Gastrocnemius medialis (tissue), 4 donors: ENCODE data around the gene GPR180. TPM values are rescaled to one million over a fixed set of nuclear protein-coding genes. Genes with fewer than 3 reads are reported as not detected.

Experiments used
- ATAC-seq, 2 donors: fragments of 150-250 bp; one replicate each; pipeline ENCODE4 v1.9.1; 2016
- DNase-seq, 2 donors: peaks; one replicate each; pipeline ENCODE4 v3.0.0-alpha.2; 2019
- H3K27ac ChIP-seq, 4 donors: fragments of 200-600 bp; sonication (generic); 1 replicate in 1 of 4; 2 replicates in 3 of 4; pipeline ENCODE4 v1.5.1; 2016 to 2018; ENCODE audit warnings: mild to moderate bottlenecking in 2 of 4, moderate library complexity in 1 of 4
- H3K27me3 ChIP-seq, 3 donors: fragments of 200-600 bp; sonication (generic) in 2 of 3; 1 replicate in 1 of 3; 2 replicates in 2 of 3; pipeline versions ENCODE4 v1.5.1 to v1.6.0; 2016 to 2019; ENCODE audit warnings: mild to moderate bottlenecking in 1 of 3, moderate library complexity in 1 of 3
- H3K36me3 ChIP-seq, 2 donors: fragments of 200-600 bp; sonication (generic) in 1 of 2; one replicate each; pipeline ENCODE4 v1.5.1; 2017 to 2018
- H3K4me1 ChIP-seq, 2 donors: fragments of 200-600 bp; sonication (generic) in 1 of 2; one replicate each; pipeline ENCODE4 v1.5.1; 2016 to 2017; ENCODE audit warnings: mild to moderate bottlenecking in 2 of 2
- H3K4me3 ChIP-seq, 4 donors: fragments of 200-600 bp; sonication (generic) in 3 of 4; 1 replicate in 1 of 4; 2 replicates in 3 of 4; pipeline ENCODE4 v1.5.1; 2016 to 2019; ENCODE audit warnings: mild to moderate bottlenecking in 2 of 4
- H3K9me3 ChIP-seq, 3 donors: fragments of 200-600 bp; sonication (generic) in 2 of 3; 1 replicate in 1 of 3; 2 replicates in 2 of 3; pipeline ENCODE4 v1.5.1; 2016 to 2019
- POLR2A ChIP-seq, 2 donors: fragments of 450-650 bp; IDR thresholded peaks; one replicate each; pipeline ENCODE4 v1.6.1; 2017; ENCODE audit warnings: antibody characterized with exemption in 2 of 2, mild to moderate bottlenecking in 2 of 2, moderate library complexity in 2 of 2
- in situ Hi-C, 4 donors: fragments of 200-750 bp; cut with MboI; loops; one replicate each; pipeline versions ENCODE4 v1.15.0 to v1.8.0; 2017; ENCODE audit warnings: low sequenced_read_pairs in 4 of 4
- intact Hi-C: fragments of 100-400 bp; cut with DNase I; formaldehyde crosslinking; loops from one replicate; pipeline ENCODE4 v1.15.1; 2023; ENCODE audit warnings: low total_unique reads
- total RNA-seq, 4 donors: library from RNA; depleted of rRNA; stranded (reverse); fragments of >200 nt; gene quantifications; one replicate each; pipeline versions ENCODE4 v1.1.0 to v1.2.3, GENCODE V29; 2016
- TF ChIP-seq, protein P1 (sequence below), 5 experiments: fragments of 450-650 bp in 3 of 5; fragments of 200-600 bp in 2 of 5; sonication (generic) in 2 of 5; IDR thresholded peaks in 4 of 5; conservative IDR thresholded peaks in 1 of 5; 1 replicate in 4 of 5; 2 replicates in 1 of 5; pipeline ENCODE4 v1.5.1; 2016 to 2019; ENCODE audit warnings: antibody characterized with exemption in 5 of 5, mild to moderate bottlenecking in 3 of 5, moderate library complexity in 3 of 5

Gene GPR180
- total RNA-seq, 4 donors from 2014 or later: 3.2 to 4.8 (median 4.1) TPM

DNA sequence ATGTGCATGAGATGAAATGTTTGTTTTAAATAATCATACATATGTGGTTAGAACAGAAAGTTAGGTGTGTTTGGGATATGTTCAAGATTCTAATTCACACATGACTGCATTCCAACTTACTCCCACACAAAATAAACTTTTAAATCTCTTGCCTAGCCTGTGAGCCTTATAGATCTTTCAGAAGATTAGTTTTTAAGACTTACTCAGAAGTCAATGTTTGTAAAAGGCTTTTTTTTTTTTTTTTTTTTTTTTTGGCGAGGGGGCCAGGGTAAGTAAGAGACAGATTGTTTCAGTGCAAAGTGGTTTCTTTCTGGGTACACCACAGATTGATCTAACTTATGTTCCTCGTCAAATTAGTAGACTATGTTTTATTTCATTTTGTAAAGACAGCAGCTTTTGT is 39.1 kb downstream of the GPR180 start:
- H3K9me3 ChIP-seq: peaks cover 0 to 5% (median 0%) of the 10 kb centered on the region in 3 donors
- H3K36me3 ChIP-seq: no peaks in the 10 kb centered on the region
- in situ Hi-C loops: no loop called here
- ATAC-seq (no peak), DNase-seq (no peak)
- no peak overlapping the region for H3K27ac ChIP-seq
- TF ChIP-seq, protein P1, sequence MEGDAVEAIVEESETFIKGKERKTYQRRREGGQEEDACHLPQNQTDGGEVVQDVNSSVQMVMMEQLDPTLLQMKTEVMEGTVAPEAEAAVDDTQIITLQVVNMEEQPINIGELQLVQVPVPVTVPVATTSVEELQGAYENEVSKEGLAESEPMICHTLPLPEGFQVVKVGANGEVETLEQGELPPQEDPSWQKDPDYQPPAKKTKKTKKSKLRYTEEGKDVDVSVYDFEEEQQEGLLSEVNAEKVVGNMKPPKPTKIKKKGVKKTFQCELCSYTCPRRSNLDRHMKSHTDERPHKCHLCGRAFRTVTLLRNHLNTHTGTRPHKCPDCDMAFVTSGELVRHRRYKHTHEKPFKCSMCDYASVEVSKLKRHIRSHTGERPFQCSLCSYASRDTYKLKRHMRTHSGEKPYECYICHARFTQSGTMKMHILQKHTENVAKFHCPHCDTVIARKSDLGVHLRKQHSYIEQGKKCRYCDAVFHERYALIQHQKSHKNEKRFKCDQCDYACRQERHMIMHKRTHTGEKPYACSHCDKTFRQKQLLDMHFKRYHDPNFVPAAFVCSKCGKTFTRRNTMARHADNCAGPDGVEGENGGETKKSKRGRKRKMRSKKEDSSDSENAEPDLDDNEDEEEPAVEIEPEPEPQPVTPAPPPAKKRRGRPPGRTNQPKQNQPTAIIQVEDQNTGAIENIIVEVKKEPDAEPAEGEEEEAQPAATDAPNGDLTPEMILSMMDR (IDR thresholded peaks at IDR 0.05 in 4 of 5, conservative IDR thresholded peaks at IDR 0.05 in 1 of 5): no peak
- TF ChIP-seq POLR2A (IDR thresholded peaks at IDR 0.05): no peak
- H3K4me1 ChIP-seq: no peaks in the 10 kb centered on the region
- intact Hi-C loops: no loop called here
- no peaks in the 10 kb centered on the region for H3K27me3 ChIP-seq
- no peak overlapping the region for H3K4me3 ChIP-seq

- intact Hi-C loops (no loop called here), in situ Hi-C loops (no loop called here)
- Histone ChIP-seq H3K27me3 (no peaks in the 10 kb centered on the region), H3K4me1 (no peaks in the 10 kb centered on the region), H3K9me3 (peaks cover 0 to 5% (median 0%) of the 10 kb centered on the region in 3 donors), H3K27ac (no peak overlapping the region), H3K36me3 (no peaks in the 10 kb centered on the region), H3K4me3 (no peak overlapping the region)
- ATAC-seq (no peak), DNase-seq (no peak)
- TF ChIP-seq POLR2A (IDR thresholded peaks at IDR 0.05): no peak
- TF ChIP-seq, protein P1 (IDR thresholded peaks at IDR 0.05 in 4 of 5, conservative IDR thresholded peaks at IDR 0.05 in 1 of 5): no peak
These were observed 39.8 kb downstream of the GPR180 start for GRCh38 chr13:94641409-94641941.

DNA sequence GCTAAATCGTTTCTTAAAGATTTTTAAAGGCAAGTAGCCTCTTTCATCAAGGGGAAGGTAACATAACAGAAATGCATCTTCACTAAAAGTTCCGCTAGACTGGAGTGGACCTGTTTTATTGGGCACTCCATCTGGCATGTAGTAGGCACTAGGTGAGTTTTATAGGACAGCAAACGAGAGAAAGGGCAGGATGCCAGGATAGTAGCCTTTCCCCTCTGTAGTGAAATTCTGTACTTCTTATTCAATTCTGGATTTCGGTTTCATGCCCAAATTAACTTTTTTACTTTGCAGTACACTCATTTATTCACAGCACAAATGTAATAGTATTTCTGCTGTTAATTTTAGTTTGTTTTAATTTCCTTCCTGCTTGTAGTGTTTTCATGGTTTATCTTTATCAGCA is 45.2 kb downstream of the GPR180 start:
- DNase-seq: no peak

GRCh38 chr13:94656176-94656575 is 54.5 kb downstream of the GPR180 start:
- no peaks in the 10 kb centered on the region for H3K9me3 ChIP-seq
- no peak overlapping the region for H3K4me3 ChIP-seq
- intact Hi-C loops: no loop called here
- DNase-seq (no peak), ATAC-seq (no peak)
- peaks cover 0 to 4% (median 0%) of the 10 kb centered on the region in 3 donors for H3K27me3 ChIP-seq
- no peak overlapping the region for H3K27ac ChIP-seq
- in situ Hi-C loops: loop anchor here in 2 of 4 donors (25.0 kb wide), 2 partner anchors 481 to 756 kb away; no protein-coding TSS in a partner anchor
- no peaks in the 10 kb centered on the region for H3K4me1 ChIP-seq
- H3K36me3 ChIP-seq: no peaks in the 10 kb centered on the region
- TF ChIP-seq, protein P1 (IDR thresholded peaks at IDR 0.05 in 4 of 5, conservative IDR thresholded peaks at IDR 0.05 in 1 of 5): no peak
- no peak for TF ChIP-seq POLR2A (IDR thresholded peaks at IDR 0.05)

More for the DNA sequence above, 45.2 kb downstream of the GPR180 start:
- ATAC-seq: no peak
- TF ChIP-seq, protein P1 (IDR thresholded peaks at IDR 0.05 in 4 of 5, conservative IDR thresholded peaks at IDR 0.05 in 1 of 5): no peak
- no peak for TF ChIP-seq POLR2A (IDR thresholded peaks at IDR 0.05)
- H3K36me3 ChIP-seq: no peaks in the 10 kb centered on the region
- H3K9me3 ChIP-seq: no peaks in the 10 kb centered on the region
- intact Hi-C loops: no loop called here
- no peaks in the 10 kb centered on the region for H3K27me3 ChIP-seq
- H3K4me3 ChIP-seq: no peak overlapping the region
- in situ Hi-C loops: no loop called here
- H3K4me1 ChIP-seq: no peaks in the 10 kb centered on the region
- H3K27ac ChIP-seq: no peak overlapping the region

- Histone ChIP-seq H3K9me3 (no peaks in the 10 kb centered on the region), H3K4me3 (no peak overlapping the region), H3K27me3 (peaks cover 0 to 5% (median 1%) of the 10 kb centered on the region in 3 donors), H3K27ac (no peak overlapping the region), H3K36me3 (no peaks in the 10 kb centered on the region), H3K4me1 (no peaks in the 10 kb centered on the region)
- intact Hi-C loops: no loop called here
- TF ChIP-seq POLR2A (IDR thresholded peaks at IDR 0.05): no peak
- TF ChIP-seq, protein P1 (IDR thresholded peaks at IDR 0.05 in 4 of 5, conservative IDR thresholded peaks at IDR 0.05 in 1 of 5): no peak
- in situ Hi-C loops: loop anchor here in 2 of 4 donors (25.0 kb wide), 2 partner anchors 481 to 756 kb away; no protein-coding TSS in a partner anchor
- DNase-seq: no peak
- no peak for ATAC-seq
These were observed 55.1 kb downstream of the GPR180 start for GRCh38 chr13:94656766-94657165.
